DMS79 (cell line): ENCODE results near the gene PHETA1.
A peak's percentile ranks its signal among the peaks of the same experiment; 100 is the strongest.

ENCODE experiments used
- DNase-seq: peaks from one replicate; lab custom pipeline; 2025; lab: John Stamatoyannopoulos, UW

PHETA1 gene

GRCh38 chr12:111368788-111369495, at the start of gene PHETA1:
TSS of gene PHETA1 (minus strand) at chr12:111369095. CDS start at chr12:111363427, 5,668 bp downstream.
- DNase-seq = peak; percentile 56

GRCh38 chr12:111418594-111418880, 49.6 kb upstream of the PHETA1 start:
- no peak for DNase-seq

GRCh38 chr12:111417784-111418593, 49.1 kb upstream of the PHETA1 start:
- DNase-seq = no peak

GRCh38 chr12:111417290-111417689, 48.4 kb upstream of the PHETA1 start:
- DNase-seq = no peak

- no peak for DNase-seq
Observed at GRCh38 chr12:111414711-111415252, 45.9 kb upstream of the PHETA1 start.

GRCh38 chr12:111413442-111414086, 44.7 kb upstream of the PHETA1 start:
- DNase-seq = no peak

GRCh38 chr12:111412830-111413441, 44.0 kb upstream of the PHETA1 start:
- no peak for DNase-seq

GRCh38 chr12:111412007-111412829, 43.3 kb upstream of the PHETA1 start:
- no peak for DNase-seq

GRCh38 chr12:111411185-111411764, 42.4 kb upstream of the PHETA1 start:
- no peak for DNase-seq

GRCh38 chr12:111410431-111411184, 41.7 kb upstream of the PHETA1 start:
- DNase-seq = no peak

GRCh38 chr12:111409780-111410430, 41.0 kb upstream of the PHETA1 start:
- no peak for DNase-seq

- DNase-seq = no peak
Observed at GRCh38 chr12:111409403-111409779, 40.5 kb upstream of the PHETA1 start.

- DNase-seq = no peak
Observed at GRCh38 chr12:111408686-111409402, 39.9 kb upstream of the PHETA1 start.

GRCh38 chr12:111408116-111408440, 39.2 kb upstream of the PHETA1 start:
- no peak for DNase-seq

- no peak for DNase-seq
Observed at GRCh38 chr12:111407377-111408115, 38.7 kb upstream of the PHETA1 start.

GRCh38 chr12:111406474-111407376, 37.8 kb upstream of the PHETA1 start:
- no peak for DNase-seq

GRCh38 chr12:111405859-111406473, 37.1 kb upstream of the PHETA1 start, which contains the start of gene SH2B3:
TSS of gene SH2B3 (plus strand) at chr12:111405923. CDS start at chr12:111418146, 12,223 bp downstream.
- DNase-seq = no peak
